Measurements from ENCODE around the gene P2RX4.

DNA sequence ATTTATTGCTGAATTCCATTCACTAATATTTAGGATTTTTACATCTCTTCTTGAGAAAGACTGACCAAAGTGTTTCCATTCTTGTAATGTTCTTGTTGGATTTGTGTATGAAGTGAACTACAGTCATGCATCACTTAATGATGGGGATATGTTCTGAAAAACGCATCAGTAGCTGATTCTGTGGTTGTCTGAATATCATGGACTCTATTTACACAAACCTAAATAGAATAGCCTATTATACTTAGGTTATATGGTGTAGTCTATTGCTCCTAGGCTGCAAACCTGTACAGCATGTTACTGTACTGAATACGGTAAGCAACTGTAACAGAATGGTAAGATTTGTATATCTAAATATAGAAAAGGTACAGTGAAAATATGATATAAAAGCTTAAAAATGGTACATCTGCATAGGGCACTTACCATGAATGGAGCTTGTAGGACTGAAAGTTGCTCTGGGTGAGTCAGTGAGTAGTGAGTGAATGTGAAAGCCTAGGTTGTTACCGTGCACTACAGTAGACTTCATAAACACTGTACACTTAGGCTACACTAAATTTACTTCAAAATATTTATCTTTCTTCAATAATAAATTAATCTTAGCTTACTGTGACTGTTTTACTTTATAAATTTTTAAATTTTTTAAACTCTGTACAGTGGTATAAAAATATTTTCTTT is 27.6 kb upstream of the P2RX4 start:
- TF ChIP-seq EZH2phosphoT487 (conservative IDR thresholded peaks at IDR 0.05; ENCODE audit: low read length), result no peak
- TF ChIP-seq, protein P1, sequence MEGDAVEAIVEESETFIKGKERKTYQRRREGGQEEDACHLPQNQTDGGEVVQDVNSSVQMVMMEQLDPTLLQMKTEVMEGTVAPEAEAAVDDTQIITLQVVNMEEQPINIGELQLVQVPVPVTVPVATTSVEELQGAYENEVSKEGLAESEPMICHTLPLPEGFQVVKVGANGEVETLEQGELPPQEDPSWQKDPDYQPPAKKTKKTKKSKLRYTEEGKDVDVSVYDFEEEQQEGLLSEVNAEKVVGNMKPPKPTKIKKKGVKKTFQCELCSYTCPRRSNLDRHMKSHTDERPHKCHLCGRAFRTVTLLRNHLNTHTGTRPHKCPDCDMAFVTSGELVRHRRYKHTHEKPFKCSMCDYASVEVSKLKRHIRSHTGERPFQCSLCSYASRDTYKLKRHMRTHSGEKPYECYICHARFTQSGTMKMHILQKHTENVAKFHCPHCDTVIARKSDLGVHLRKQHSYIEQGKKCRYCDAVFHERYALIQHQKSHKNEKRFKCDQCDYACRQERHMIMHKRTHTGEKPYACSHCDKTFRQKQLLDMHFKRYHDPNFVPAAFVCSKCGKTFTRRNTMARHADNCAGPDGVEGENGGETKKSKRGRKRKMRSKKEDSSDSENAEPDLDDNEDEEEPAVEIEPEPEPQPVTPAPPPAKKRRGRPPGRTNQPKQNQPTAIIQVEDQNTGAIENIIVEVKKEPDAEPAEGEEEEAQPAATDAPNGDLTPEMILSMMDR (IDR thresholded peaks at IDR 0.05; ENCODE audit: insufficient read depth, low read length, poor library complexity, severe bottlenecking), result no peak
